HG03159 (cell line): ENCODE data around the gene MED27.

Experiments
- ATAC-seq: cut with Tn5 transposase; IDR thresholded peaks from one replicate; pipeline ENCODE4 v1.9.1; 2021; ENCODE audit warnings: mild to moderate bottlenecking, moderate library complexity; ENCODE audit not compliant: unreplicated experiment

The MED27 gene

DNA sequence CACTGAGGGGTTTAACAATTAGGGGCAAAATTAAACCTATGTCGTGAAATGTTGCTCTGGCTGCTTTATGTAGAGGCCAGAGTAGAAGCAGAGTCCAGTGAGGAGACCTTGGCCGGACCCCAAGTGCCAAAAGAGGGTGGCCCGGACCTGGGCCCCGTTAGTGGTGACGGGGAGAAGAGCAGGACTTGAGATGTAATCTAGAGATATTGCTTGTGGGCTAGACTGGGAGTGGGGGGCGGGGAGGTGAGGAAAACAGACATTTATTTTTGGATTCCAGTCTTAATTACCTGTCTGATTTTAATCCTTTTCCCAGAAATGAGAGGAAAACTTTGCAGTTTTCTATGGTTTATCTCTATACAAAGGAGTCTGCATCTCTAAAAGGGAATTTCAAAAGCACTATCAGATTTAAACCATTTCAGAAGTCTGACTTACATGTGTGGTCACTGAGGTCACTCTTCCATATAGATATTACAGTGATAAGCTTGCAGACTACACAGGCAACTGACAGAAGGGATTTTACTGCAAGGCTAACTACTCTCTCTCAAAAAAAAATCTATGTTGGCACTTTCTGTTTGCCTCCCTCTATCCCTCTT is 108.1 kb downstream of the MED27 start:
- ATAC-seq = no peak

GRCh38 chr9:131969469-131969989 is 110.1 kb downstream of the MED27 start:
- ATAC-seq = no peak

DNA sequence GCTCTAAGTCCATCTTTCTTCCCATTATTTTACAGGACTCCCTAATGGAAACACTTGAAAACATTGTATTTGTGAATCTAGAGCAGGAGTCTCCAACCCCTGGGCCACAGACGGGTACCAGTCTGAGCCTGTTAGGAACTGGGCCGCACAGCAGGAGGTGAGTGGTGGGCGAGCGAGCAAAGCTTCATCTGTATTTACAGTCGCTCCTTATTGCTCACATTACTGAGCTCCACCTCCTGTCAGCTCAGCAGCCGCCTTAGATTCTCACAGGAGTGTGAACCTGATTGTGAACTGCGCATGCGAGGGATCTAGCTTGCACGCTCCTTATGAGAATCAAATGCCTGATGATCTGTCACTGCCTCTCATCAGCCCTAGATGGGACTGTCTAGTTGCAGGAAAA is 111.0 kb downstream of the MED27 start:
- ATAC-seq = no peak

DNA sequence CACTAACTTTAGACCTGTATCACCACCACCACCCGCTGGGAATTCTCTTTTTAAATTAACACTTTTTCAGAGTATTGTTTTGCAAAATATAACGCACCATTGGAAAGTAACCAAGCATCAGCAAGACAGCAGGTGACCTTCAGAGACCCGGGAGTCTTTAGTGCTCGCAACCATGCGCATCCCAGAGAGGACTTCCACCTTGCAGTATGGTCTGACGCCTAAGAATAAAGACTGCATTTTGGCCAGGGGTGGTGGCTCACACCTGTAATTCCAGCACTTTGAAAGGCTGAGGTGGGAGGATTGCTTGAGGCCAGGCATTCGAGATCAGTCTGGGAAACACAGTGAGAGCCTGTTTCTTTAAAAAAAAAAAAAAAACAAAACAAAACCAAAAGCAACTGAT is 113.8 kb downstream of the MED27 start:
- no peak for ATAC-seq

DNA sequence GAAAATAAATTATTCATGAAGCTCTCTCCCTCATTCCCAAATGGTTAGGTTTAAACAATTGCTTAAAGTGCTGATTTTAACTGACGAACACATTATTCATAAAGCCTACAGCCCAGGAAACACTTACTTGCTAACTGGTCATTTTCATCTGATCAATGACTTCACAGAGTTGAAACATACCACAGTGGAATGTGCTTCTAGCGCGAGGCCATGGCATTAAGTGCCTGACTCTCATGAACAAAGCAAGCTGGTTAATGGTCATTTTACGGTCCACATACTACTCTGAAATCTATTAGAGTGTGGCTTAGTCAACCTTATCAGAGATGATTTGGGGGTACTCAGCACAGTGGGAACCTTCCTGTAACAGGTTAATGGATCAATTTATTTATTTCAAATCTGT is 114.6 kb downstream of the MED27 start:
- no peak for ATAC-seq

DNA sequence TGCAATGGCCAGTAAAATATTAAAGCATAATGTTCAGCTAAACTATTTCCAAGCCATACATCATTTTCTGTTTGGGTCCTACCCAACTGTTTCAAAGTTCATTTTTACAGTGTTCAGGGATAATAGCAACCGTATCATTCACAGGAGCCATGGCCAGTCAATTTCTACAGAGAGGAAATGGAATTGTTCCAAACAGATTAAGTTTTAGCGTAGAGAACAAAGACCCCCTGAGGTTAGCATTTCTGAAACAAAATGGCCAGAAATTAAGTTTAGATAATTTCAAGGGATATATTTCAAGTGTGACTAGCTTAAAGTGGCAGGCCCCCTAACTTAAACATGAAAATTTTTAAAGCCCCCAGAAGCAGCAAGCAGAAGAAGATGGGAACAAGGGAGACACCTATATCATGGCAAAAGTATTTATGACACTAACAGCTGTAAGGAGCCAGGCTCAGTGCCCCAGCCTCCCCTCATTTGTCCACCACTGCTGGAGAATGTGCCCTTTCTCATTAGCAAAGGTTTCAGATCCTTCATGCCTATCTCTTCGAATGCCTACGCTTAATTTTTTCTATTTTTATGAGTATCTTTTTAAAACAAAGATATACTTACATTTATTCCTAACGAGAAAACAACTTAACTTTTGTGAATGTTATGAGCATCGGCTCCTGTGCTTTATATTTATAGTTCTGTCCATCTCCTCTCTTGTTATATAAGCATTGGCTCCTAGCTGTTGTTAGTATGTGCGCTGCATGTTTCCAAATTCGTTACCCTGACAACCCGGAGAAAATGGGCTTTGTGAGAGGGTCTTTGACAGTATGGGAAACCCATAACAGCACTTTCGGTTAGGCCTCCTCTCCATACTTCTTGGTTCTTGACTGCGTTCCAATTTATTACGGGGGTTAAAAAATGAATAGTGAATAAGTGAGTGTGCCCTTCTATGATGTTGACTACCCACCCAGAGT is 116.3 kb downstream of the MED27 start:
- no peak for ATAC-seq

- no peak for ATAC-seq
Observed at GRCh38 chr9:131961496-131961880, 118.2 kb downstream of the MED27 start.

DNA sequence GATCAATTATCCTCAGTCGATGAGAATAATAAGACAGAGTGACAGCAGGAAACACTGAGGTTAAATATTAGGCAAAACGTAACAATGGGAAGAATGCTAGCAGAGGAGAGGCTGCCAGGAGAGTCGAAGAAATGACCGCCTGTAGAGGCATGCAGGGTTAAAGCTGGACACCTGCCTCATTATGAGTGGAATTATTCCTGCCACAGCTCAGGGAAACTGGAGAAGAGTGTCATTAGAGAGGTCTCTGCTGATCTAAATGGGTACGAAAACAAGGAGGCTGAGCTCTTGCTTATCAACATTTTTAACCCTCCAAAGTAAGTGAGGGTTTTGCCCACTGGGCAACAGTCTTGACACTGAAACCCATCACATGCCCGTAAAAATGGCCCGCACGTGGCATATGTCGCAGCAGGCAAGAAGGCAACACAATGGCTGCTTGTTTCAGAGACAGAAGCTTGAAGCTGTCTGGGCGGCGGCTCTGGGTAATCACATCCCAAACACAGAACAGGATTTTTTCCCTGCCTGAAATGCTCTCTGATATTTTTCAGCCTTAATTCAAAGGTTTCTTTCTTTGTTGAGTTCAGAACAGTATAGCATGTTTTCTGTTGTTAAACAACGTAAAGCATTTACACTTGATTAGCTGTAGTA is 118.7 kb downstream of the MED27 start:
- ATAC-seq = no peak

DNA sequence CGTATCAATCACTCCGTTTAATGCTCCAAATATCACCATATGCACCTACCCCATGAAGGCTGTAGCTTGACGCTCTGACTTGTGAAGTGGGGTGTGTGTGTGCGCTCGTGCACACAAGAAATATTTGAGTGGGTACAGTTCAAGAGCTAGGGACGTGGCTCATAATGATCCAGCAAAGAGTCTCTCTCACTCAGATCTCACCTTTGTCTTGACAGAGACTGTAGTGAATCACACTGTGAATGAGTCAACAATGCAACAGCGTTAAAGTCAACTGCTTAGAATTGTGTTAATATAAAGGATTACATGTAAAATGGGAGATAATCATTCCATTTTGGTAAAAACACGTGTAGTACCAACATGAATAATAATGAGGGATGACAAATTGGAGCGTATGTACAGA is 119.4 kb downstream of the MED27 start:
- ATAC-seq = no peak

GRCh38 chr9:131959887-131960286 is 119.8 kb downstream of the MED27 start:
- ATAC-seq = no peak

DNA sequence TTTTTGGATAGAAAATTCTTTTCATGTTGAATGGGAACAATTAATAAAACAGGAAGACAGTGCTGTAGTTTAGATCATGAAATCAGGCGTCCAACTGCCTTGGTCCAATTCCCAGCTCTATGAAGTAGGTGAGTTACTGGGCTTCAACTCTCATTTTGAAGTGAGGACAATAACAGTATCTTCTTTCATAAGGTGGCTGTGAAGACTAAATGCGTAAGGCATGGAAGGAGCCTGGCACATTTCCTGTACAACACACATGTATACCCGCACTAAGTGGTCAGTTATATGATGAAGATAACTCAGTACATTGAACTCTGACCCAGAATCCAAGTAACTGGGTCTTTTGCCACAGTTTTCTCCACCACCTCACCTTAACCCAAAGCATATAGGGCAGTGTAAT is 120.6 kb downstream of the MED27 start:
- no peak for ATAC-seq

GRCh38 chr9:131954299-131954698 is 125.4 kb downstream of the MED27 start:
- ATAC-seq = no peak

GRCh38 chr9:131951905-131952304 is 127.8 kb downstream of the MED27 start:
- no peak for ATAC-seq

DNA sequence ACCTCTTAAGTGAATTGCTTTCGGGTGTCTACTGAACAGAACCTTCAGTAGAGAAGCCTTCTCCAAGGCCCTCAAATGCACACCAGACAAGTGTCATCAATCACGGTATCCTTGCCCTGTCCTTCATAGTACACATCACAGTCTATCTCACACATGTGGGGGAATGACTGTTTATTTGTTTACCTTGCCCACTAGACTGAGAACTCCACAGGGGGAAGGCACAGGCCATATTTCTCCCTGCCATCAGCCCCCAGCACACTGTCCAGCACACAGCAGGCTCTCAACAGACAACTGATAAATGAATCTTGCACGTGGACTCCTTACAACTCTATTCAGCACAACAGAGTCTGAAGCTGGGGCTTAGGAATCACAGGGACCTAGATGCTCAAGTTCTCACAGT is 128.5 kb downstream of the MED27 start:
- ATAC-seq = no peak

GRCh38 chr9:131950487-131950886 is 129.2 kb downstream of the MED27 start:
- ATAC-seq = no peak

DNA sequence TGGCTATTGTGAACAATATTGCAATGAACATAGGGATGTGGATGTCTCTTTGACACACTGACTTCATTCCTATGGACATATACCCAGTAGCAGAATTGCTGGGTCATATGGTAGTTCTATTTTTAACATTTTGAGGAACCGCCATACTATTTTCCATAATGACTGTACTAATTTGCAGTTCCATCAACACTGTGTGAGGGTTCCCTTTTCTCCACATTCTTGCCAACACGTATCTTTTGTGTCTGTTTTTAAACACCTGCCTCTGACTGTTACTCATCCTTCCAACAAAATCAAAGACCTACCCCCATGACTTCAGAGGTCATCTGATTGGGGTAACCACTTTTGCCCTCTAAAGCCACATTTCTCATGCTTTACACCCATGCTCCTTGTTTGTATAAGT is 133.5 kb downstream of the MED27 start:
- no peak for ATAC-seq

- ATAC-seq = no peak
Observed at GRCh38 chr9:131943351-131943841, 136.3 kb downstream of the MED27 start.

DNA sequence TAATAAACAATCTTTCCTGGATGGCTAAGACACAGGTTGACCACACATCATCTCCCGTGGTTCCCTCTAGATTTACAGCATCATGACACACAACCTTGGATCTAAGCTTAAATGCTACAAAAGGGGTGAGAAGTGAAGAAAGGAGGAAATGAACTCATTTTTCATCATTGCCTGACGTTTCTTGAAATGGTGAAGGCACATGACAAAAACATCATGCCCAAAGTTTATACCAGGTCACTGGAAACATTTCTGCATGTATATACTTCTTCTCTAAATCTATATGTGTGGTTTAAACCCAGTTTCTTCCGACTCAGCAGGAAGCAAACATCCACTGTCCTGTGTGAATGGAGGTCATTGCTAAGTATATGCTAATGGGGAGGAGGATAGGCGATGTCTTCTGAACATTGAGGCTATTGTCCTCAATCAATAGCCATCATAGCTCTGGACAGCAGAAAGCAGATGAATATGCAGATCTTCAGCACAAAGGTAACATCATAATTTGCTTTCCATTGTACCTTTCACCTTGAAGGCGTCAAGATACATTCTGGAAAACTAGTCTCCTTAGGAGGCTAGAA is 137.4 kb downstream of the MED27 start:
- ATAC-seq = no peak

- ATAC-seq = no peak
Observed at GRCh38 chr9:131937451-131937850, 142.2 kb downstream of the MED27 start.

DNA sequence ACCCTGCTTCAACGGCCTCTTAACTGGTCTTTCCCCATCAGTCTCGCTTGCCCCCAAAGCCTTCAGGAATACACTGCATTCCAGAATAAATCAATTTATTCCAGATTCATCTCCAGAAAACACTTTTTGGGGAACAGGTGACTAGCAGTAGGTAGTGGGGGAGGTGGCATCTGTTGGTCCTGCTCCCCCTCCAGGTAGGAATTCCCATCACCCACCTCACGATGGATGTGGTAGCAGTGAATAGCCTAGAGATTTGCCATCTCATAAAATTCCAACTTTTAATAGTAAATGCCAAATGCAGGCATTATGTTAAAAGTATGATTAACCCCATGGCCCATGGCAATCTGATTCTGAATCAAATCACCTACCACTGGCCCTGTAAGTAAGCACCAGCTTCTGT is 142.7 kb downstream of the MED27 start:
- no peak for ATAC-seq

- ATAC-seq = no peak
Observed at GRCh38 chr9:131934673-131935072, 145.0 kb downstream of the MED27 start.
